Type B pancreatic cell (in vitro differentiated cells): ENCODE results near the gene TAF15. TPM values are rescaled to one million over a fixed set of nuclear protein-coding genes. Genes with fewer than 3 reads are reported as not detected.
A peak's percentile ranks its signal among the peaks of the same experiment; 100 is the strongest.

Source experiments
- DNase-seq: peaks from one replicate; pipeline ENCODE4 v3.0.0; 2021; ENCODE audit warnings: mixed read lengths; ENCODE audit not compliant: unreplicated experiment; ENCODE audit errors: extremely low spot score
- H3K27ac Mint-ChIP-seq: 2 replicates; pipeline ENCODE4 v1.8.0; 2021; ENCODE audit warnings: mild to moderate bottlenecking, mixed read lengths
- H3K27me3 Mint-ChIP-seq: 2 replicates; pipeline ENCODE4 v1.8.0; 2021; ENCODE audit warnings: mixed read lengths
- H3K36me3 Mint-ChIP-seq: 2 replicates; pipeline ENCODE4 v1.8.0; 2021; ENCODE audit warnings: mixed read lengths
- H3K4me1 Mint-ChIP-seq: one replicate; pipeline ENCODE4 v1.8.0; 2021; ENCODE audit warnings: mixed read lengths; ENCODE audit not compliant: unreplicated experiment
- H3K4me3 Mint-ChIP-seq: 2 replicates; pipeline ENCODE4 v1.8.0; 2021; ENCODE audit warnings: mild to moderate bottlenecking, mixed read lengths
- H3K9me3 Mint-ChIP-seq: 2 replicates; pipeline ENCODE4 v1.8.0; 2021; ENCODE audit warnings: mixed read lengths
- total RNA-seq: library from RNA; stranded (reverse); gene quantifications from 2 replicates; pipeline ENCODE4 v1.2.1, GENCODE V29; 2021; ENCODE audit warnings: low replicate concordance
- TF ChIP-seq, protein P1 (sequence below): fragments of 200-600 bp; sonication (generic); conservative IDR thresholded peaks from 2 replicates; pipeline ENCODE4 v1.5.0; 2021; ENCODE audit warnings: antibody characterized with exemption, mild to moderate bottlenecking

The TAF15 gene
- total RNA-seq, 1 donor from 2014 or later = 223 TPM

DNA sequence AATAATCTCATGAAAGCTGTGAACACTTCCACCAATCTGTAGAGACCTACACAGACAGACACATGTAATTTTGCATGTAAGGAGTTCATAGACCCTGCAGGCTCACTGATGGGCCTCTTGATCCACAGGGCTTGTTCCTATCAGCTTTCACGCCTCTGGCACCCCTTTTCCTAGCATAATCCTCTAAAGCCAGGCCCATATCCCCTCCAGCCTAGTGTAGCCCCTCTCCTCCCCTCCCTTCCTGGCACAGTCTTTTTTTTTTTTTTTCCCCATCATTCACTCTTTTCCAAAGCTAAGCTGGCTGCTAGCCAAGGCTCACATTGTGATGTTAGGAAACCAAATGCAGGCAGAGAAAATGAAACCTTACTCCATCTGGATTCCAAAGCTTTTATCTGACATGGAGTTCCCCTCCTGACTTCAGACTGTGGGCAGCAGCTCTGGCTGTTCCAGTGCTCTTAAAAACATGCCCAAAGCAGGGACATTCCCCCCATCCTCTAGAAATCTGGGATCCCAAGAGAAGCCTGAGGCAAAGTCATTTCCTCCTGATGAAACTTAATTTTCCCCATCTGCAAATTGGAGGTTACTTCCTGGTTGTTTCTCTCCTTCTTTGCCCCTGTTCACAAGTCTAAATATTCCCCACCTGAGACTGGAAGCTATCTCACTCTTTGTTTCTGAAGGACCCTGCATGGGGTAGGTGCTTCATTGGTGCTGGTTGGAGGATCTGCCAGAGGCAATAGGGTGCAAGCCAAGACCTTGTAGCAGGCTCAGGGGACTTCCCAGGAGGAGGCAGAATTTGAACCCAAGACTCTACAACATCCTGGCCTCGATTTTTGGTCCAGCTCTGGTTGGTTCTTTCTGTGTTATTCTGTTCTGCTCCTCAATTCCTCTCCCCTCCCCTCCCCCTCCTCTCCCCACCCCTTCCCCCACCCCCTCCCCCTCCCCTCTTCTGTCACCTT is 80.8 kb downstream of the TAF15 start:
- TF ChIP-seq, protein P1, sequence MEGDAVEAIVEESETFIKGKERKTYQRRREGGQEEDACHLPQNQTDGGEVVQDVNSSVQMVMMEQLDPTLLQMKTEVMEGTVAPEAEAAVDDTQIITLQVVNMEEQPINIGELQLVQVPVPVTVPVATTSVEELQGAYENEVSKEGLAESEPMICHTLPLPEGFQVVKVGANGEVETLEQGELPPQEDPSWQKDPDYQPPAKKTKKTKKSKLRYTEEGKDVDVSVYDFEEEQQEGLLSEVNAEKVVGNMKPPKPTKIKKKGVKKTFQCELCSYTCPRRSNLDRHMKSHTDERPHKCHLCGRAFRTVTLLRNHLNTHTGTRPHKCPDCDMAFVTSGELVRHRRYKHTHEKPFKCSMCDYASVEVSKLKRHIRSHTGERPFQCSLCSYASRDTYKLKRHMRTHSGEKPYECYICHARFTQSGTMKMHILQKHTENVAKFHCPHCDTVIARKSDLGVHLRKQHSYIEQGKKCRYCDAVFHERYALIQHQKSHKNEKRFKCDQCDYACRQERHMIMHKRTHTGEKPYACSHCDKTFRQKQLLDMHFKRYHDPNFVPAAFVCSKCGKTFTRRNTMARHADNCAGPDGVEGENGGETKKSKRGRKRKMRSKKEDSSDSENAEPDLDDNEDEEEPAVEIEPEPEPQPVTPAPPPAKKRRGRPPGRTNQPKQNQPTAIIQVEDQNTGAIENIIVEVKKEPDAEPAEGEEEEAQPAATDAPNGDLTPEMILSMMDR = no peak
- Mint-ChIP-seq H3K27ac (peak overlapping the region; percentile 81), H3K9me3 (no peaks in the 10 kb centered on the region), H3K4me1 (peaks cover 39% of the 10 kb centered on the region), H3K36me3 (no peaks in the 10 kb centered on the region), H3K27me3 (no peaks in the 10 kb centered on the region), H3K4me3 (peak overlapping the region; percentile 17)
- DNase-seq = no peak

DNA sequence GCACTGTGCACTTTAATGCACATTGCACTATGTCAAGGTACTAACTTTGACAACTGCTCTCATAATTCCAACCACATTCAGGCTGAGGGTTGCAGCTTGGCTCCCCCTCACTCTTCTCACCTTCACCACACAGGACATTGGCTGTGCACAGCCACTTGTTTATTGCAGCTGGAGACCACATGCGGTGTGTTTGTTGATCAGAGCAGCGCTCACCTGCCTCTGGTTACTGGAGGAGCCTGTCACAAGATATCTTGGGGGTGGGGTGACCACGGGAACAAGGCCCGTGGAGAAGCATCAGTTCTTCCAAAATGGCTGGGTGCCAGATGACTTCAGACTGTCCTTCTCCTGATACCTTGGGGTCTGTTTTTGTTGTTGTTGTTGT is 81.5 kb downstream of the TAF15 start:
- Mint-ChIP-seq H3K9me3 (no peaks in the 10 kb centered on the region), H3K27ac (peak overlapping the region; percentile 29), H3K4me1 (peaks cover 39% of the 10 kb centered on the region), H3K36me3 (no peaks in the 10 kb centered on the region), H3K4me3 (peak overlapping the region; percentile 52), H3K27me3 (no peaks in the 10 kb centered on the region)
- TF ChIP-seq, protein P1 = no peak
- no peak for DNase-seq

DNA sequence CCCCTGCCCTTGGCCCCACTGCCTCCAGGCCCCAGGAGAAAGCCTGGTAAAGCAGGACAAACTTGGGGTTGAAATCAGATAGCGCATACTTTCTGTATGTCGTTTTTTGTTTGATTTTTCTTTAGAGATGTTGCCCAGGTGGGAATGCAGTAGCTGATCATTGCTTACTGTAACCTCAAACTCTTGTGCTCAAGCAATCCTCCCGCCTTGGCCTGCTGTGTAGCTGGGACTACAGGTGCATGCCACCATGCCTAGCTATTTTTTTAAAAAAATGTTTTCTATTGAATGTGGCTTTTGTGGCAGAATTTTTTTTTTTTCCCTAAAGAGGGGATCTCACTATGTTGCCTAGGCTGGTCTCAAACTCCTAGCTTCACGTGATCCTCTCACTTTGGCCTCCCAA is 82.0 kb downstream of the TAF15 start:
- Mint-ChIP-seq H3K27me3 (no peaks in the 10 kb centered on the region), H3K4me1 (peaks cover 39% of the 10 kb centered on the region), H3K4me3 (peak overlapping the region; percentile 52), H3K27ac (no peak overlapping the region), H3K9me3 (no peaks in the 10 kb centered on the region), H3K36me3 (no peaks in the 10 kb centered on the region)
- DNase-seq = no peak
- TF ChIP-seq, protein P1 = no peak

DNA sequence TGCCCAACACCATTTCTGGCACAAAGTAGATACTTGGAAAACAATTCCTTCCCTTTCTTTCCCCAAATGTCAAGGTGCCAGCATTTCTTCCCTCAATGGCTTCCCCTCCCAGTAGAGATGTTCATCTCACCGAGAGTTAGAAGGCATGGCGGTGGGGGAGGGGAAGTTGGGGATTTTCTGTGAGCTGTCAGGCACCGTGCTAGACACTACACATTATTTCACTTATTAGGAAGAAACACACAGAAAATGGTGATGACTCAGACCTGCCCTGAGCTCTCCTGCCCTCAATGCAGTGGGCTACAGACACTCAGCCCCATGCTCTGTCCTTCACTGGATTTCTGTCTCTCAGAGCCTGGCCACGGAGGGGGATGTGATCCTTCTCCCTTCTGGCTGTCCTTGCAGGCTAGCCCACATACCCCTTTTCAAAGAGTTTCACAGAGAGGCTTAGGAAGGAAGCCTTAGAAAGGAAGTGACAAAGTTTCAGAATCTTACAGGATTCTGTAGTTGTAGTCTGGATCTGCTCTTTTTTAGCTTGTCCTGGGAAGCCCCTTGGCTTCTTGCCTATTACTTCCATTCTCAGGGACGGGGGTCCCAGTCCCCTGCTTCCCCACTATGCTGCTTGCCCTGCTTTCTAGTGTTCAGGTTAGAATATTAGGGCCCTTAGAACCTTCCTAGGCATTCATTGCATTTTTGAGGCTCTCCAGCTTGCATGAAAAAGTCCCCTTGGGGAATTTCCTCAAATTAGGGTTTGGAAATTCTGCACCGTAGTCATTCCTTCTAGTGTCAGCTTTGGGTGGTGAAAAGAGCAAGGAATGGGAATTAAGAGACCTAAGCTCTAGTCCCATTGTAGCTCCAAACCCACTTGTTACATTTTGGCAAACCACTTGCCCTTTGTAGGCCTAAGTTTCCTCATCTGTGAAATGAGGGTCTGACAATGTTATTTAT is 83.1 kb downstream of the TAF15 start:
- Mint-ChIP-seq H3K27me3 (no peaks in the 10 kb centered on the region), H3K36me3 (no peaks in the 10 kb centered on the region), H3K4me1 (peaks cover 39% of the 10 kb centered on the region), H3K27ac (no peak overlapping the region), H3K4me3 (no peak overlapping the region), H3K9me3 (no peaks in the 10 kb centered on the region)
- DNase-seq = no peak
- TF ChIP-seq, protein P1 = no peak

DNA sequence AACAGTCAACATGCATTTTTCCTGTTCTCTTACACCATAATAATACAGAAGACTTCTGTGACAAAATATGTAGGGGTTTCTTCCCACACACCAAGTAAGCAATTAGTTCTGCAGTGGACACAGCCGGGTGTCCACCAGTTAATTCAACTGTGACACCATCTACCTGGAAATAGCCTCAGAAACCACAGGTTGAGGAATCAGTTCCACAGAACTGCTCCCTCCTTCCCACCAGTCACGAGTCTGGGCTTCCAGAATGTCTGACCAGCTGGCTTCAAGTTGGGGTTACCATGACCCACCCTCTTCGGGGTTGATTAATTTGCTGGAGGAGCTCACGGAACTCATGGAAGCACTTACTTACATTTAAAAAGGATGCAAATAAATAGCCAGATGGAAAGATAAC is 84.5 kb downstream of the TAF15 start:
- DNase-seq = no peak
- Mint-ChIP-seq H3K27ac (no peak overlapping the region), H3K4me3 (no peak overlapping the region), H3K9me3 (no peaks in the 10 kb centered on the region), H3K27me3 (no peaks in the 10 kb centered on the region), H3K36me3 (no peaks in the 10 kb centered on the region), H3K4me1 (peaks cover 35% of the 10 kb centered on the region)
- TF ChIP-seq, protein P1 = no peak
